Measurements from ENCODE around the gene SLC16A1.

SLC16A1 gene

DNA sequence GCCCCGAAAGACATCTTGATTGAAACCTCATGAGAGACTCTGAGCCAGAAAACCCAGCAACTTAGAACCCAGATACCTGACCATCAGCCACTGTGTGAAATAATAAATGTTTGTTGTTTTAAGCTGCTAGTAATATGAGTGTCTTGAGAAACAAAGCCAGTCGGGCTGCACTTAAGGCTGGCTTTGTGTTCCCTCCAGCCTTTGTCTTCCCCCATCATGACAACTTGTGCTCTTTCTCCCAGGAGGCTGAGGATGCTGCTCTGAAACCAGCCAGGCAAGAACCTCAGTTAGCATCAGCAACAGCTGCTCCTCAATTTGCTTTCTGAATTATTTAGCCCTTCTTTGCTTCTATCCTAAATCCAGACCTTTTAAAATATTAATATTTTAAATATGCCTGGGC is 78.2 kb downstream of the SLC16A1 start:
- no peaks in the 10 kb centered on the region for H3K79me2 ChIP-seq (ENCODE audit: low read length)
- H3K4me3 ChIP-seq (ENCODE audit: low read length) = no peak overlapping the region
- H3K4me1 ChIP-seq (ENCODE audit: low read length) = peaks cover 43% of the 10 kb centered on the region
- peak overlapping the region; percentile 94 for H3K4me2 ChIP-seq (ENCODE audit: low read length)
- no peaks in the 10 kb centered on the region for H3K27me3 ChIP-seq (ENCODE audit: low read depth, low read length)
- no peaks in the 10 kb centered on the region for H3K9me3 ChIP-seq (ENCODE audit: insufficient read depth, low read length)
- H2AFZ ChIP-seq (ENCODE audit: low read depth, low read length) = no peak overlapping the region
- 0 out of 2 replicates have a peak overlapping the region, but pooled peaks have one; percentile 2 for H3K9ac ChIP-seq (ENCODE audit: low read length)
- no peaks in the 10 kb centered on the region for H4K20me1 ChIP-seq (ENCODE audit: insufficient read depth, low read length)
- no peaks in the 10 kb centered on the region for H3K36me3 ChIP-seq (replicated peaks; ENCODE audit: low read depth, low read length)
- H3K27ac ChIP-seq (ENCODE audit: low read length) = no peak overlapping the region
- TF ChIP-seq, protein P1, sequence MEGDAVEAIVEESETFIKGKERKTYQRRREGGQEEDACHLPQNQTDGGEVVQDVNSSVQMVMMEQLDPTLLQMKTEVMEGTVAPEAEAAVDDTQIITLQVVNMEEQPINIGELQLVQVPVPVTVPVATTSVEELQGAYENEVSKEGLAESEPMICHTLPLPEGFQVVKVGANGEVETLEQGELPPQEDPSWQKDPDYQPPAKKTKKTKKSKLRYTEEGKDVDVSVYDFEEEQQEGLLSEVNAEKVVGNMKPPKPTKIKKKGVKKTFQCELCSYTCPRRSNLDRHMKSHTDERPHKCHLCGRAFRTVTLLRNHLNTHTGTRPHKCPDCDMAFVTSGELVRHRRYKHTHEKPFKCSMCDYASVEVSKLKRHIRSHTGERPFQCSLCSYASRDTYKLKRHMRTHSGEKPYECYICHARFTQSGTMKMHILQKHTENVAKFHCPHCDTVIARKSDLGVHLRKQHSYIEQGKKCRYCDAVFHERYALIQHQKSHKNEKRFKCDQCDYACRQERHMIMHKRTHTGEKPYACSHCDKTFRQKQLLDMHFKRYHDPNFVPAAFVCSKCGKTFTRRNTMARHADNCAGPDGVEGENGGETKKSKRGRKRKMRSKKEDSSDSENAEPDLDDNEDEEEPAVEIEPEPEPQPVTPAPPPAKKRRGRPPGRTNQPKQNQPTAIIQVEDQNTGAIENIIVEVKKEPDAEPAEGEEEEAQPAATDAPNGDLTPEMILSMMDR (IDR thresholded peaks at IDR 0.05; ENCODE audit: low read depth, low read length) = no peak
- TF ChIP-seq EZH2phosphoT487 (IDR thresholded peaks at IDR 0.05; ENCODE audit: low read depth) = no peak

DNA sequence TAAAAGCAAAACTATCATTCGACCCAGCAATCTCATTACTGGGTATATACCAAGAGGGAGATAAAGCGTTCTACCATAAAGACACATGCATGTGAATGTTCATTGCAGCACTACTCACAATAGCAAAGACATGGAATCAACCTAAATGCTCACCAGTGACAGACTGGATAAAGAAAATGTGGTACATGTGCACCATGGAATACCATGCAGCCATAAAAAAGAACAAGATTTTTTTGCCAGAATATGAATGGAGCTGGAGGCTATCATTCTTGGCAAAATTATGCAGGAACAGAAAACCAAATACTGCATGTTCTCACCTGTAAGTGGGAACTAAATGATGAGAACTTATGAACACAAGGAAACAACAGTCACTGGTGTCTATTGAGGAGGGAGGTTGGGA is 79.7 kb downstream of the SLC16A1 start:
- H3K4me3 ChIP-seq (ENCODE audit: low read length) = no peak overlapping the region
- no peak overlapping the region for H2AFZ ChIP-seq (ENCODE audit: low read depth, low read length)
- H3K36me3 ChIP-seq (replicated peaks; ENCODE audit: low read depth, low read length) = no peaks in the 10 kb centered on the region
- H4K20me1 ChIP-seq (ENCODE audit: insufficient read depth, low read length) = no peaks in the 10 kb centered on the region
- no peaks in the 10 kb centered on the region for H3K27me3 ChIP-seq (ENCODE audit: low read depth, low read length)
- H3K4me1 ChIP-seq (ENCODE audit: low read length) = peaks cover 30% of the 10 kb centered on the region
- no peak overlapping the region for H3K27ac ChIP-seq (ENCODE audit: low read length)
- TF ChIP-seq EZH2phosphoT487 (IDR thresholded peaks at IDR 0.05; ENCODE audit: low read depth) = no peak
- TF ChIP-seq, protein P1 (IDR thresholded peaks at IDR 0.05; ENCODE audit: low read depth, low read length) = no peak
- no peak overlapping the region for H3K4me2 ChIP-seq (ENCODE audit: low read length)
- no peaks in the 10 kb centered on the region for H3K9me3 ChIP-seq (ENCODE audit: insufficient read depth, low read length)
- no peaks in the 10 kb centered on the region for H3K79me2 ChIP-seq (ENCODE audit: low read length)
- H3K9ac ChIP-seq (ENCODE audit: low read length) = no peak overlapping the region

DNA sequence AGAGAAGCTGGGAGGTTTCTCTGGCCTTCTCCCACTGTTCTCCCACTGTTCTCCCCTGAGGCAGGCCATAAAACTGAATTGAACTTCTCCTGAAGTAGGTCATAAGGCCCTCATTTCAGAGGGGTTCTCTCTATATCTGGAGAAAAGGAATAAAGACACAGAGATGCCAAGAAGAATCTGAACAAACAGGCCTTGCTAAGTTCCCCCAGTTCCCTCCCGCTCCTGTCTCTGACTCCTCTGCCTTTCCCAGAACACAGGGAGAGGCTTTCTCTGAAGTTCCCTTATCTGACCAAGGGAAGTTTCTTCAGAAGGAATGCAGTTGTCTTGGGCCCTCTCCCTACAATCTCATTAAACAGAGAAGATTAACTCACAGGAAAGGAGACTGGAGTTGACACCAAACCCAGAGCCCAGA is 83.4 kb downstream of the SLC16A1 start:
- TF ChIP-seq, protein P1 (IDR thresholded peaks at IDR 0.05; ENCODE audit: low read depth, low read length) = no peak
- TF ChIP-seq EZH2phosphoT487 (IDR thresholded peaks at IDR 0.05; ENCODE audit: low read depth) = no peak
- Histone ChIP-seq H3K36me3 (replicated peaks; ENCODE audit: low read depth, low read length) (no peaks in the 10 kb centered on the region), H3K79me2 (ENCODE audit: low read length) (no peaks in the 10 kb centered on the region), H2AFZ (ENCODE audit: low read depth, low read length) (no peak overlapping the region), H3K27ac (ENCODE audit: low read length) (no peak overlapping the region), H4K20me1 (ENCODE audit: insufficient read depth, low read length) (no peaks in the 10 kb centered on the region), H3K27me3 (ENCODE audit: low read depth, low read length) (no peaks in the 10 kb centered on the region), H3K9ac (ENCODE audit: low read length) (no peak overlapping the region), H3K4me2 (ENCODE audit: low read length) (no peak overlapping the region), H3K9me3 (ENCODE audit: insufficient read depth, low read length) (no peaks in the 10 kb centered on the region), H3K4me3 (ENCODE audit: low read length) (no peak overlapping the region), H3K4me1 (ENCODE audit: low read length) (peaks cover 10% of the 10 kb centered on the region)

DNA sequence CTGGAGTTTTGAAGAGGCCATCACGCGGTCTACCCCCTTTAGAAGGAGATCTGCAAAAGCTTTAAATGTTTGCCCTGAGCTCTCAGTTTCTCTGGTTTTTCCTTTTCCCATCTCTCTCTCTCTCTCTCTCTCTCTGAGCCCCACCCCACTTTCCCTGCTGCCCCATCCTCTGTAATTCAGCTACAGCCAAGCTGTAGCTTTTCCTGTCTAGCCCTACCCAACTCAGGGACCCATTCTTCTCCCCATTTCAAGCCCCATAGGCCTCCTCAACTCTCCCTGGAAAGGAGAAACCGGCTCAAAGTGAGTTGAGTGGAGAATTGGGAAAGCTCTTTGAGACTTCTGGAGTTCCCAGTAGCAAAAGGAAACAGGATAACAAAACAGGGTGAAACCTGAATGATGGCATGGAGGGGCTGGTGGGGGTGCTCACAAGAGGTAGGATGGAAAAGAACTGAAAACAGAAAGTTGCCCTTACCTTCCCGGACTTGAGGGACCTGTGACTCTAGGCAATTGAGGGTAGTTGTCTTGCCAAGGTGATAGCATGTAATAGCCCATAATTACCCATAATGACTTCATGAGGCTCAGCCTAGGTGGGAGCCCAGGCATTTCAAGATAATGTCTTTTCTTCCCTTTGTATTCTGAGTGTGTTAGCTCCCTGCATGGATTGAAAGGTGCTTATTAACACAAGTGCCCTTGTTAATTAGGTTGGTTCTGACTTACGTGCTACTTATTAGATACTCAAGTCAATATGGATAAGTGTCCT is 84.9 kb downstream of the SLC16A1 start:
- TF ChIP-seq, protein P1 (IDR thresholded peaks at IDR 0.05; ENCODE audit: low read depth, low read length) = no peak
- no peak for TF ChIP-seq EZH2phosphoT487 (IDR thresholded peaks at IDR 0.05; ENCODE audit: low read depth)
- Histone ChIP-seq H3K9ac (ENCODE audit: low read length) (no peak overlapping the region), H3K4me3 (ENCODE audit: low read length) (no peak overlapping the region), H3K79me2 (ENCODE audit: low read length) (no peaks in the 10 kb centered on the region), H3K4me2 (ENCODE audit: low read length) (no peak overlapping the region), H3K36me3 (replicated peaks; ENCODE audit: low read depth, low read length) (no peaks in the 10 kb centered on the region), H3K9me3 (ENCODE audit: insufficient read depth, low read length) (no peaks in the 10 kb centered on the region), H3K4me1 (ENCODE audit: low read length) (peaks cover 10% of the 10 kb centered on the region), H3K27me3 (ENCODE audit: low read depth, low read length) (no peaks in the 10 kb centered on the region), H3K27ac (ENCODE audit: low read length) (no peak overlapping the region), H2AFZ (ENCODE audit: low read depth, low read length) (no peak overlapping the region), H4K20me1 (ENCODE audit: insufficient read depth, low read length) (no peaks in the 10 kb centered on the region)
